Osteocyte (in vitro differentiated cells): ENCODE results near the gene TEKT2. TPM values are rescaled to one million over a fixed set of nuclear protein-coding genes. Genes with fewer than 3 reads are reported as not detected.

Experiments
- DNase-seq: peaks from one replicate; pipeline ENCODE4 v3.0.0; 2021; ENCODE audit warnings: mixed read lengths; ENCODE audit not compliant: unreplicated experiment; ENCODE audit errors: extremely low spot score
- H3K27ac Mint-ChIP-seq: one replicate; pipeline ENCODE4 v1.8.0; 2021; ENCODE audit warnings: mild to moderate bottlenecking, mixed read lengths; ENCODE audit not compliant: unreplicated experiment
- H3K27me3 Mint-ChIP-seq: one replicate; pipeline ENCODE4 v1.8.0; 2021; ENCODE audit warnings: mixed read lengths; ENCODE audit not compliant: unreplicated experiment
- H3K36me3 Mint-ChIP-seq: one replicate; pipeline ENCODE4 v1.8.0; 2021; ENCODE audit warnings: mixed read lengths; ENCODE audit not compliant: unreplicated experiment
- H3K4me1 Mint-ChIP-seq: one replicate; pipeline ENCODE4 v1.8.0; 2021; ENCODE audit warnings: mixed read lengths; ENCODE audit not compliant: unreplicated experiment
- H3K4me3 Mint-ChIP-seq: one replicate; pipeline ENCODE4 v1.8.0; 2021; ENCODE audit warnings: mild to moderate bottlenecking, moderate library complexity, mixed read lengths; ENCODE audit not compliant: unreplicated experiment
- H3K9me3 Mint-ChIP-seq: one replicate; pipeline ENCODE4 v1.8.0; 2021; ENCODE audit warnings: mixed read lengths; ENCODE audit not compliant: unreplicated experiment
- total RNA-seq: library from RNA; stranded (reverse); gene quantifications from 2 replicates; pipeline ENCODE4 v1.2.1, GENCODE V29; 2021
- TF ChIP-seq, protein P1 (sequence below): fragments of 200-600 bp; sonication (generic); IDR thresholded peaks from 2 replicates; pipeline ENCODE4 v1.5.0; 2021; ENCODE audit warnings: antibody characterized with exemption, mild to moderate bottlenecking, moderate library complexity

TEKT2 gene
- total RNA-seq, 1 donor from 2014 or later = 0.70 TPM

DNA sequence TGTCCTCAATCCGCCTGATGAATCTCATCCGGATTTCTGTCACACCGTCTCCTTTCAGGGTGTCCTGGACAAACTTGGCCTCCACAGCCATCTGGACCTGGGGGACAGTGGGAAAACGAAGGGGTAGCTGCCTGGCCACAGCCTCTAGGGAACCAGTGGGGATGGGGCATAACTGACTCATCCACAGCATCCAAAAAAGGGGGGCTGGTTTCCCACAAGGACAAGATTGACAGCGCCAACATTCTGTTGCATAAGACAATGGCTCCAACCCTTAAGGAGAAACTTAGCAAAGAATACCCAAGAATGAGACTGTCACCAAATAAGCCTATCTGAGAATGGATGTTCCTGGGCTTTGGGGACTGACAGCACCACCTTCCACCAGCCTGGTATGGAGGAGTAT is 53.3 kb downstream of the TEKT2 start:
- H3K27me3 Mint-ChIP-seq = no peaks in the 10 kb centered on the region
- TF ChIP-seq, protein P1, sequence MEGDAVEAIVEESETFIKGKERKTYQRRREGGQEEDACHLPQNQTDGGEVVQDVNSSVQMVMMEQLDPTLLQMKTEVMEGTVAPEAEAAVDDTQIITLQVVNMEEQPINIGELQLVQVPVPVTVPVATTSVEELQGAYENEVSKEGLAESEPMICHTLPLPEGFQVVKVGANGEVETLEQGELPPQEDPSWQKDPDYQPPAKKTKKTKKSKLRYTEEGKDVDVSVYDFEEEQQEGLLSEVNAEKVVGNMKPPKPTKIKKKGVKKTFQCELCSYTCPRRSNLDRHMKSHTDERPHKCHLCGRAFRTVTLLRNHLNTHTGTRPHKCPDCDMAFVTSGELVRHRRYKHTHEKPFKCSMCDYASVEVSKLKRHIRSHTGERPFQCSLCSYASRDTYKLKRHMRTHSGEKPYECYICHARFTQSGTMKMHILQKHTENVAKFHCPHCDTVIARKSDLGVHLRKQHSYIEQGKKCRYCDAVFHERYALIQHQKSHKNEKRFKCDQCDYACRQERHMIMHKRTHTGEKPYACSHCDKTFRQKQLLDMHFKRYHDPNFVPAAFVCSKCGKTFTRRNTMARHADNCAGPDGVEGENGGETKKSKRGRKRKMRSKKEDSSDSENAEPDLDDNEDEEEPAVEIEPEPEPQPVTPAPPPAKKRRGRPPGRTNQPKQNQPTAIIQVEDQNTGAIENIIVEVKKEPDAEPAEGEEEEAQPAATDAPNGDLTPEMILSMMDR = no peak
- H3K9me3 Mint-ChIP-seq = no peaks in the 10 kb centered on the region
- H3K4me3 Mint-ChIP-seq = no peak overlapping the region
- H3K36me3 Mint-ChIP-seq = peaks cover 18% of the 10 kb centered on the region
- H3K4me1 Mint-ChIP-seq = peaks cover 22% of the 10 kb centered on the region
- no peak for DNase-seq
- H3K27ac Mint-ChIP-seq = no peak overlapping the region

- Mint-ChIP-seq H3K36me3 (peaks cover 18% of the 10 kb centered on the region), H3K9me3 (no peaks in the 10 kb centered on the region), H3K4me1 (peaks cover 22% of the 10 kb centered on the region), H3K4me3 (no peak overlapping the region), H3K27me3 (no peaks in the 10 kb centered on the region), H3K27ac (no peak overlapping the region)
- TF ChIP-seq, protein P1 = no peak
- DNase-seq = no peak
Observed at GRCh38 chr1:36137776-36138175, 53.9 kb downstream of the TEKT2 start.

Other genes starting within 250 kb of the TEKT2 start
- gene AGO1, start 200.9 kb upstream of the TEKT2 start, total RNA-seq = 34.1 and 35.8 TPM in 2 replicates
- gene AGO3, start 153.0 kb upstream of the TEKT2 start, total RNA-seq = 32.4 and 34.2 TPM in 2 replicates
- 19.7 and 24.4 TPM in 2 replicates for gene ADPRS, start 4.8 kb downstream of the TEKT2 start, total RNA-seq
- gene COL8A2, start 41.1 kb downstream of the TEKT2 start, total RNA-seq = 8.2 and 10.1 TPM in 2 replicates
- 68.9 and 72.4 TPM in 2 replicates for gene TRAPPC3, start 65.4 kb downstream of the TEKT2 start, total RNA-seq
- 157 and 163 TPM in 2 replicates for gene MAP7D1, start 72.1 kb downstream of the TEKT2 start, total RNA-seq
- gene THRAP3, start 140.3 kb downstream of the TEKT2 start, total RNA-seq = 117 and 118 TPM in 2 replicates
- 5.1 and 6.4 TPM in 2 replicates for gene SH3D21, start 222.3 kb downstream of the TEKT2 start, total RNA-seq
- 113 and 115 TPM in 2 replicates for gene EVA1B, start 239.6 kb downstream of the TEKT2 start, total RNA-seq